Putamen (tissue), 1 donor: ENCODE measurements around the gene MAPRE3.
"Not testable (repeated sequence)": the region's sequence is repeated elsewhere in the genome, so short reads cannot be mapped to it uniquely, and the experiment has no call there.

Source experiments
- DNase-seq: peaks from one replicate; pipeline ENCODE4 v3.0.0-alpha.2; 2016; ENCODE audit warnings: low spot score

Gene MAPRE3

GRCh38 chr2:27070653-27071276, 100.3 kb downstream of the MAPRE3 start:
- DNase-seq: no peak

GRCh38 chr2:27071277-27071989, 101.0 kb downstream of the MAPRE3 start, which contains the start of gene OST4:
Gene OST4 (minus strand): TSS chr2:27071654.
- DNase-seq: peak; percentile 96

- DNase-seq: no peak
Measured at GRCh38 chr2:27071990-27072830, 101.8 kb downstream of the MAPRE3 start.

- DNase-seq: no peak
Measured at GRCh38 chr2:27072920-27073319, 102.5 kb downstream of the MAPRE3 start.

GRCh38 chr2:27073782-27074181, 103.3 kb downstream of the MAPRE3 start:
- no peak for DNase-seq

GRCh38 chr2:27074738-27075565, 104.5 kb downstream of the MAPRE3 start:
- DNase-seq: no peak

- not testable (repeated sequence) for DNase-seq
Measured at GRCh38 chr2:27075566-27075871, 105.1 kb downstream of the MAPRE3 start.

- no peak for DNase-seq
Measured at GRCh38 chr2:27076323-27076722, 105.9 kb downstream of the MAPRE3 start.
